Measurements from ENCODE around the gene MATN3. TPM values are rescaled to one million over a fixed set of nuclear protein-coding genes. Genes with fewer than 3 reads are reported as not detected.

MATN3 gene, protein sequence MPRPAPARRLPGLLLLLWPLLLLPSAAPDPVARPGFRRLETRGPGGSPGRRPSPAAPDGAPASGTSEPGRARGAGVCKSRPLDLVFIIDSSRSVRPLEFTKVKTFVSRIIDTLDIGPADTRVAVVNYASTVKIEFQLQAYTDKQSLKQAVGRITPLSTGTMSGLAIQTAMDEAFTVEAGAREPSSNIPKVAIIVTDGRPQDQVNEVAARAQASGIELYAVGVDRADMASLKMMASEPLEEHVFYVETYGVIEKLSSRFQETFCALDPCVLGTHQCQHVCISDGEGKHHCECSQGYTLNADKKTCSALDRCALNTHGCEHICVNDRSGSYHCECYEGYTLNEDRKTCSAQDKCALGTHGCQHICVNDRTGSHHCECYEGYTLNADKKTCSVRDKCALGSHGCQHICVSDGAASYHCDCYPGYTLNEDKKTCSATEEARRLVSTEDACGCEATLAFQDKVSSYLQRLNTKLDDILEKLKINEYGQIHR
- 0.34 and 1.00 TPM in 2 replicates for total RNA-seq

GRCh38 chr2:20012282-20013125 lies at the start of gene MATN3:
MATN3 (minus strand) TSS chr2:20012668; CDS start chr2:20012631, 37 bp downstream.

DNA sequence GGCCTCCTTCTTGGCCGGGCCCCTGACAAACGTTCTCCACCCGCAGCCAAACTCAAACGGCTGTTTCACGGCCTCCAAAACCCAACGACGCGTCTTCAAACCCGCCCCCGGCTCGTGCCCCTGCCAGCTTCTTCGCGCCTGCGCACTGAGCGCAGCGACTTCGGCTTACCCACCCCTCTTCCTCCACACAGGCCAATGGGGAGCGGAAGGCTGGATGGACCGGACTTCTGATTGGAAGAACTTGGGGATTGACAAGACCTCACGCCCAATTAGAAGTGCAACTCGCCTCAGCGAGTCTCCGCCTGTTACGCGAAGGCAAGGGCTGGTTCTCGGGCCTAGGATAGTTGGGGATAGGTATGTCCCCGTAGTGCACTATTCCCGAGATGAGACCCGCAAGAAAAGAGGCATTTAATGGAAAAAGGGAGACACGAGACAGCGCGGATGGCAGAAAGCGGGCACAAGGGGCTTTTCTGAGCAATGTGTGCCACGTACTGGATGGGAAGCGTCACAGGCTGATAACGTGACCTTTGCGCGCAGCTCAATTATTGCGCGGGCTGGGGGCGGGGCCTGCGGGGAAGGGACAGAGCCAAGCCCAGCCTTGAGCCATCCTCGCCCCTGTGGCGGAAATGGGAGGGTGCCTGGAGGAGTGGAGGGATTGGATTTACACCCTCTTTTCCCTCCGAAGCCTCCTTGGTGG lies 39.2 kb upstream of the MATN3 start, which contains the start of gene LAPTM4A:
Gene LAPTM4A (minus strand): TSS at position 97 of the 697 bp plus-strand sequence. CDS start 108 bp downstream, outside the sequence.

GRCh38 chr2:19989667-19990415 lies 22.6 kb downstream of the MATN3 start, which contains the start of gene WDR35:
WDR35 (minus strand) TSS chr2:19990105; CDS start chr2:19990015, 90 bp downstream.

Other genes with a start within 250 kb of the MATN3 start
- gene TTC32, start 110.7 kb downstream of the MATN3 start, total RNA-seq, result 5.1 and 6.2 TPM in 2 replicates
- gene WDR35, start 22.6 kb downstream of the MATN3 start, total RNA-seq, result 6.5 and 11.5 TPM in 2 replicates
- 84.6 and 85.4 TPM in 2 replicates for gene LAPTM4A, start 39.0 kb upstream of the MATN3 start, total RNA-seq
- gene SDC1, start 212.5 kb upstream of the MATN3 start, total RNA-seq, result 668 and 741 TPM in 2 replicates